Hepatocyte (in vitro differentiated cells): ENCODE data around the gene PVR. TPM values are rescaled to one million over a fixed set of nuclear protein-coding genes. Genes with fewer than 3 reads are reported as not detected.
"Not testable (repeated sequence)": the region's sequence is repeated elsewhere in the genome, so short reads cannot be mapped to it uniquely, and the experiment has no call there.

Source experiments
- DNase-seq: peaks from one replicate; pipeline ENCODE4 v3.0.0-alpha.2; 2016; ENCODE audit warnings: low spot score
- H2AFZ ChIP-seq: fragments of 200-600 bp; sonication (generic); 2 replicates; pipeline ENCODE4 v1.6.0; 2016; ENCODE audit warnings: antibody characterized with exemption, mild to moderate bottlenecking
- H3K27ac ChIP-seq: fragments of 200-600 bp; sonication (generic); 2 replicates; pipeline ENCODE4 v1.5.1; 2016; ENCODE audit warnings: mild to moderate bottlenecking
- H3K27me3 ChIP-seq: fragments of 200-600 bp; sonication (generic); 2 replicates; pipeline ENCODE4 v1.6.1; 2016
- H3K36me3 ChIP-seq: fragments of 200-600 bp; sonication (generic); replicated peaks from 2 replicates; pipeline ENCODE4 v1.5.1; 2016; ENCODE audit warnings: low read depth; ENCODE audit not compliant: insufficient read depth
- H3K4me1 ChIP-seq: fragments of 200-600 bp; sonication (generic); 2 replicates; pipeline ENCODE4 v1.5.1; 2016; ENCODE audit warnings: mild to moderate bottlenecking, moderate library complexity; ENCODE audit not compliant: insufficient read depth
- H3K4me2 ChIP-seq: fragments of 200-600 bp; sonication (generic); 2 replicates; pipeline ENCODE4 v1.6.0; 2016
- H3K4me3 ChIP-seq: fragments of 200-600 bp; sonication (generic); 2 replicates; pipeline ENCODE4 v1.5.1; 2016; ENCODE audit warnings: mild to moderate bottlenecking
- H3K79me2 ChIP-seq: fragments of 200-600 bp; sonication (generic); 2 replicates; pipeline ENCODE4 v1.6.0; 2017; ENCODE audit warnings: mild to moderate bottlenecking
- H3K9me2 ChIP-seq: fragments of 200-600 bp; sonication (generic); replicated peaks from 2 replicates; pipeline ENCODE4 v1.6.0; 2017; ENCODE audit warnings: mild to moderate bottlenecking; ENCODE audit not compliant: insufficient read depth
- H3K9me3 ChIP-seq: fragments of 200-600 bp; sonication (generic); 2 replicates; pipeline ENCODE4 v1.5.1; 2016; ENCODE audit warnings: low read depth, mild to moderate bottlenecking
- H4K20me1 ChIP-seq: fragments of 200-600 bp; sonication (generic); 2 replicates; pipeline ENCODE4 v1.6.0; 2016; ENCODE audit warnings: mild to moderate bottlenecking; ENCODE audit not compliant: insufficient read depth, poor library complexity, severe bottlenecking
- CTCF ChIP-seq: fragments of 200-600 bp; sonication (generic); IDR thresholded peaks from 2 replicates; pipeline ENCODE4 v1.5.1; 2016; ENCODE audit warnings: antibody characterized with exemption, mild to moderate bottlenecking; ENCODE audit not compliant: poor library complexity
- EZH2 ChIP-seq: fragments of 200-600 bp; sonication (generic); IDR thresholded peaks from 2 replicates; pipeline ENCODE4 v1.6.1; 2016; ENCODE audit warnings: antibody characterized with exemption, mild to moderate bottlenecking, borderline replicate concordance
- EZH2phosphoT487 ChIP-seq: fragments of 200-600 bp; sonication (generic); IDR thresholded peaks from one replicate; pipeline ENCODE4 v1.6.1; 2018; ENCODE audit warnings: antibody characterized with exemption, mild to moderate bottlenecking, low read depth, moderate library complexity; ENCODE audit not compliant: unreplicated experiment, severe bottlenecking
- WGBS: methylation state at CpG from one replicate; pipeline ENCODE4 v1.1.6; 2016; ENCODE audit warnings: low lambda C conversion rate; ENCODE audit errors: missing lambda C conversion rate; 5-methylcytosine and 5-hydroxymethylcytosine counted together
- polyA plus RNA-seq: library from polyadenylated mRNA; unstranded; fragments of >200 nt; fragmentation: Nextera tagmentation; extraction: Ambion mirVana; gene quantifications from 2 replicates; pipeline ENCODE4 v1.2.1, GENCODE V29; 2016
- total RNA-seq: library from RNA; depleted of rRNA; stranded (reverse); fragments of >200 nt; gene quantifications from 2 replicates; pipeline ENCODE4 v1.2.3, GENCODE V29; 2014

Gene PVR
- total and polyA plus RNA-seq, 2 experiments from 2014 or later = 85.6 to 123 TPM

DNA sequence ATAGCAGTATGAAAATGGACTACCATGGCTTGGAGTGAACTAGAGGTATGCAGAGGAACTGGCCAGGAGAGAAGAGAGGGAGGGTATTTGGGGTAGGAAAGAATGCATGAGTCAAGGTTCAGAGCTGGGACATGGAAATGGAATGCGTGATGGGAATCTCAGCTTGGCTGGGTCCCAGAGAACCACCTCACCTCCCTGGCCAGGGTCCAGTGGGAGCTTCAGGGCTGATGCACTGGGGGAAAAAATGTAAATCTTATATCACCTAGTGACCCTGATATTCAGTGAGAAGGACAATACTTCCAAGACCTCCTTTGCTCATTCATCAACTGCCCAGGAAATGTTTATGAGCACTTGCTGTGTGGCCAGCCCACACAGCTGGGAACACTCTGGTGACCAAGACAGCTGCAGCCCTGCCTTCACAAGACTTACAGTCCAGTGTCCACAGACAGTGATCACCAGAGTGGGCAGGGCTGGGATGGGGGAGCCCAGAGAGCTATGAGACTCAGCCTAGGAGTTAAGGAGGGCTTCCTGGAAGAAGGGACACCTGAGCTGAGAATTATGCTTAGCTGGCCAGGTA is 17.6 kb upstream of the PVR start:
- Histone ChIP-seq H3K36me3 (no peaks in the 10 kb centered on the region), H3K9me2 (no peaks in the 10 kb centered on the region), H3K9me3 (no peaks in the 10 kb centered on the region), H4K20me1 (no peaks in the 10 kb centered on the region), H2AFZ (no peak overlapping the region), H3K4me3 (no peak overlapping the region), H3K79me2 (no peaks in the 10 kb centered on the region), H3K27me3 (no peaks in the 10 kb centered on the region), H3K4me1 (peaks cover 6% of the 10 kb centered on the region), H3K27ac (peak overlapping the region; percentile 52), H3K4me2 (no peak overlapping the region)
- no peak for TF ChIP-seq EZH2
- TF ChIP-seq EZH2phosphoT487 = no peak
- TF ChIP-seq CTCF = no peak
- DNase-seq = peak; percentile 55
- 65% methylated on average over 1 of the region's 1 CpG for WGBS

- H3K27ac ChIP-seq = no peak overlapping the region
- DNase-seq = no peak
- no peaks in the 10 kb centered on the region for H4K20me1 ChIP-seq
- H3K79me2 ChIP-seq = no peaks in the 10 kb centered on the region
- H3K36me3 ChIP-seq = no peaks in the 10 kb centered on the region
- H3K4me2 ChIP-seq = no peak overlapping the region
- WGBS = 97% methylated on average over 4 of the region's 4 CpGs
- TF ChIP-seq EZH2 (no peak), CTCF (no peak), EZH2phosphoT487 (no peak)
- H3K27me3 ChIP-seq = no peaks in the 10 kb centered on the region
- H3K9me2 ChIP-seq = no peaks in the 10 kb centered on the region
- H2AFZ ChIP-seq = no peak overlapping the region
- no peak overlapping the region for H3K4me3 ChIP-seq
- H3K9me3 ChIP-seq = no peaks in the 10 kb centered on the region
- peaks cover 6% of the 10 kb centered on the region for H3K4me1 ChIP-seq
These were observed 16.1 kb upstream of the PVR start for GRCh38 chr19:44627631-44628030.

DNA sequence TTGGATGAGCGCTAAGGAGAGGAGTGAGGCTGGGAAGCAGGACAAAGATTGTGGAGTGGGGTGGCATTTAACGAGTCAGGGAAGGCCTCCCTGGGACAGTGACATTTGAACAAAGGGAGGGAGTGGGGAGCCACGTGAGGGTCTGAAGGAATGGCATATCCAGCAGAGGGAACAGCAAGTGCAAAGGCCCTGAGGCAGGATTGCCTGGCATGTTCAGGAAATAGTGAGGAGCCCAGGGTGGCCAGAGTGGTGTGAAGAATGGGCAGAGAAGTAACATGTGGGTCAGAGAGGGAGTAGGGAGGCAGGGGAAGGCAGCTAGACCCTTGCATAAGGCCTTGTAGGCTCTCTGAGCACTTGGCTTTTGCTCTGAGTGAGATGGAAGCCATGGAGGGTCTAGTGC is 14.9 kb upstream of the PVR start:
- TF ChIP-seq EZH2 (no peak), CTCF (no peak), EZH2phosphoT487 (no peak)
- Histone ChIP-seq H4K20me1 (no peaks in the 10 kb centered on the region), H2AFZ (no peak overlapping the region), H3K9me2 (no peaks in the 10 kb centered on the region), H3K4me1 (peaks cover 2% of the 10 kb centered on the region), H3K4me2 (no peak overlapping the region), H3K27me3 (no peaks in the 10 kb centered on the region), H3K9me3 (no peaks in the 10 kb centered on the region), H3K36me3 (no peaks in the 10 kb centered on the region), H3K79me2 (no peaks in the 10 kb centered on the region), H3K27ac (no peak overlapping the region), H3K4me3 (no peak overlapping the region)
- DNase-seq = no peak
- WGBS = 84% methylated on average over 3 of the region's 3 CpGs

- H3K4me2 ChIP-seq, H3K27ac ChIP-seq, H3K9me2 ChIP-seq, H3K36me3 ChIP-seq, H4K20me1 ChIP-seq, DNase-seq, H3K27me3 ChIP-seq, H3K4me3 ChIP-seq, H3K79me2 ChIP-seq, H3K9me3 ChIP-seq, H2AFZ ChIP-seq: not testable (repeated sequence)
- H3K4me1 ChIP-seq = peaks cover 21% of the 10 kb centered on the region
- 82% methylated on average over 8 of the region's 8 CpGs for WGBS
These were observed 12.1 kb upstream of the PVR start for GRCh38 chr19:44631611-44632010.

DNA sequence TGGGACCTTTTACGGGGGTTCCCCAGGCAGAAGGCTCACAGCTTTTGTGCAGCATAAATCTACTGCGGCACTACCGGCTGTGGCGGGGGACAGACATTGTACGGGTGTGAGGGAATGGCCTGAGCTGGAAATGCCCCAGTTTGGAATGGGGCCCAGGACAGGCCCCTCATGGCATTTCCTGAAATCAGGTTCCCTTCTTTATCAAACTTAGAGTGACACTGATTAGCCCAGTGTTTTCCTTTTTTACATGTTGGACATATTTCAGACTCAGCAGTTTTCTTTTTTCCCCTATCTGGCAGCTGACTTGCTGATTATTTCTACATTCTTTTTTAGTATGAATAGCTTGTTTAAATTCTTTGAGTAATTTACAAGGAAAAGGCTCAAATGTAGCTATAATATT is 9.7 kb upstream of the PVR start:
- Histone ChIP-seq H3K27ac (peak overlapping the region; percentile 61), H3K4me2 (peak overlapping the region; percentile 47), H3K4me1 (peaks cover 40% of the 10 kb centered on the region)
- H3K4me3 ChIP-seq, H3K79me2 ChIP-seq, H2AFZ ChIP-seq, H3K9me2 ChIP-seq, DNase-seq, H3K36me3 ChIP-seq, H3K9me3 ChIP-seq, H3K27me3 ChIP-seq, H4K20me1 ChIP-seq: not testable (repeated sequence)
- WGBS = 45% methylated on average over 5 of the region's 5 CpGs
